ENCODE results near the gene ZFYVE27.

- TF ChIP-seq CTCF (optimal IDR thresholded peaks at IDR 0.05 in 1 of 3, IDR thresholded peaks at IDR 0.05 in 1 of 3, conservative IDR thresholded peaks at IDR 0.05 in 1 of 3; ENCODE audit: extremely low read depth in 1 of 3, insufficient read depth in 2 of 3, low read length in 3 of 3), result no peak
- TF ChIP-seq EZH2 (IDR thresholded peaks at IDR 0.05; ENCODE audit: low read length), result no peak
These were observed 22.3 kb upstream of the ZFYVE27 start for GRCh38 chr10:97714401-97715258.

Measured in keratinocyte (primary cell).